Muscle layer of colon (tissue), 2 donors: ENCODE data around the gene MED9.

Experiments used
- H3K27ac ChIP-seq: one replicate; pipeline ENCODE4 v1.7.0; 2013; ENCODE audit warnings: low read depth, mild to moderate bottlenecking, low read length, moderate library complexity
- H3K27me3 ChIP-seq, 2 donors: one replicate each; pipeline ENCODE4 v1.7.0; 2013; ENCODE audit warnings: low read length in 2 of 2, mild to moderate bottlenecking in 2 of 2; ENCODE audit not compliant: insufficient read depth in 2 of 2, control insufficient read depth in 1 of 2
- H3K36me3 ChIP-seq: one replicate; pipeline ENCODE4 v1.7.0; 2013; ENCODE audit warnings: mild to moderate bottlenecking, low read length; ENCODE audit not compliant: insufficient read depth
- H3K4me1 ChIP-seq: one replicate; pipeline ENCODE4 v1.7.0; 2013; ENCODE audit warnings: mild to moderate bottlenecking, low read length; ENCODE audit not compliant: insufficient read depth
- H3K4me3 ChIP-seq, 2 donors: one replicate each; pipeline ENCODE4 v1.7.0; 2013; ENCODE audit warnings: low read length in 2 of 2, low read depth in 1 of 2, mild to moderate bottlenecking in 1 of 2, moderate library complexity in 1 of 2
- H3K9ac ChIP-seq: one replicate; pipeline ENCODE4 v1.7.0; 2013; ENCODE audit warnings: low read length
- H3K9me3 ChIP-seq: one replicate; pipeline ENCODE4 v1.7.0; 2013; ENCODE audit warnings: mild to moderate bottlenecking, low read length
- donor health status: abdominal sarcoma.
- donor health status: Adenocarcinoma of cecum.

Gene MED9

GRCh38 chr17:17514361-17514992 is 37.7 kb downstream of the MED9 start:
- Histone ChIP-seq H3K4me1 (no peaks in the 10 kb centered on the region), H3K27ac (no peak overlapping the region), H3K4me3 (no peak overlapping the region), H3K36me3 (no peaks in the 10 kb centered on the region), H3K9me3 (no peaks in the 10 kb centered on the region), H3K9ac (no peak overlapping the region), H3K27me3 (no peaks in the 10 kb centered on the region)

GRCh38 chr17:17514993-17515933 is 38.5 kb downstream of the MED9 start:
- Histone ChIP-seq H3K27me3 (no peaks in the 10 kb centered on the region), H3K4me1 (no peaks in the 10 kb centered on the region), H3K4me3 (no peak overlapping the region), H3K9me3 (no peaks in the 10 kb centered on the region), H3K36me3 (no peaks in the 10 kb centered on the region), H3K27ac (no peak overlapping the region), H3K9ac (no peak overlapping the region)

- Histone ChIP-seq H3K27ac (no peak overlapping the region), H3K36me3 (no peaks in the 10 kb centered on the region)
Observed at GRCh38 chr17:17515934-17516930, 39.4 kb downstream of the MED9 start.

GRCh38 chr17:17516941-17517720 is 40.3 kb downstream of the MED9 start:
- Histone ChIP-seq H3K4me3 (no peak overlapping the region), H3K27me3 (no peaks in the 10 kb centered on the region), H3K4me1 (no peaks in the 10 kb centered on the region), H3K9ac (no peak overlapping the region), H3K36me3 (no peaks in the 10 kb centered on the region), H3K9me3 (no peaks in the 10 kb centered on the region), H3K27ac (no peak overlapping the region)

More at GRCh38 chr17:17515934-17516930, 39.4 kb downstream of the MED9 start:
- no peak overlapping the region for H3K9ac ChIP-seq
- no peaks in the 10 kb centered on the region for H3K9me3 ChIP-seq
- no peak overlapping the region for H3K4me3 ChIP-seq
- no peaks in the 10 kb centered on the region for H3K27me3 ChIP-seq
- no peaks in the 10 kb centered on the region for H3K4me1 ChIP-seq

GRCh38 chr17:17518014-17518413 is 41.2 kb downstream of the MED9 start:
- Histone ChIP-seq H3K4me3 (no peak overlapping the region), H3K36me3 (no peaks in the 10 kb centered on the region), H3K4me1 (no peaks in the 10 kb centered on the region), H3K9ac (no peak overlapping the region), H3K27me3 (no peaks in the 10 kb centered on the region), H3K9me3 (no peaks in the 10 kb centered on the region), H3K27ac (no peak overlapping the region)

GRCh38 chr17:17518951-17519350 is 42.2 kb downstream of the MED9 start:
- Histone ChIP-seq H3K9ac (no peak overlapping the region), H3K4me3 (no peak overlapping the region), H3K27ac (no peak overlapping the region), H3K4me1 (no peaks in the 10 kb centered on the region), H3K27me3 (no peaks in the 10 kb centered on the region), H3K36me3 (no peaks in the 10 kb centered on the region), H3K9me3 (no peaks in the 10 kb centered on the region)

GRCh38 chr17:17519886-17520285 is 43.1 kb downstream of the MED9 start:
- Histone ChIP-seq H3K27ac (no peak overlapping the region), H3K36me3 (no peaks in the 10 kb centered on the region), H3K9me3 (no peaks in the 10 kb centered on the region), H3K27me3 (no peaks in the 10 kb centered on the region), H3K9ac (no peak overlapping the region), H3K4me3 (no peak overlapping the region), H3K4me1 (no peaks in the 10 kb centered on the region)

GRCh38 chr17:17520599-17521232 is 43.9 kb downstream of the MED9 start:
- no peaks in the 10 kb centered on the region for H3K9me3 ChIP-seq
- H3K9ac ChIP-seq: no peak overlapping the region
- no peak overlapping the region for H3K27ac ChIP-seq
- no peaks in the 10 kb centered on the region for H3K36me3 ChIP-seq
- H3K4me3 ChIP-seq: no peak overlapping the region
- H3K27me3 ChIP-seq: no peaks in the 10 kb centered on the region
- H3K4me1 ChIP-seq: no peaks in the 10 kb centered on the region

GRCh38 chr17:17523001-17523730 is 46.4 kb downstream of the MED9 start:
- Histone ChIP-seq H3K27ac (no peak overlapping the region), H3K36me3 (no peaks in the 10 kb centered on the region), H3K27me3 (no peaks in the 10 kb centered on the region), H3K4me1 (peaks cover 5% of the 10 kb centered on the region), H3K9me3 (no peaks in the 10 kb centered on the region), H3K9ac (no peak overlapping the region), H3K4me3 (no peak overlapping the region)
